ENCODE results near the gene POLR2E. TPM values are rescaled to one million over a fixed set of nuclear protein-coding genes. Genes with fewer than 3 reads are reported as not detected.

The POLR2E gene
- total and polyA plus RNA-seq, 11 donors: 116 to 220 (median 139) TPM

GRCh38 chr19:1057176-1057855 lies 37.9 kb downstream of the POLR2E start:
- TF ChIP-seq CTCF (IDR thresholded peaks at IDR 0.05) (peak in 1 of 12 donors; percentile 17), POLR2A (IDR thresholded peaks at IDR 0.05) (no peak)
- ATAC-seq (no peak), DNase-seq (no peak)
- WGBS, 4 donors: 34 to 56% (median 52%) methylated on average over 3 of the region's 3 CpGs
- Histone ChIP-seq H3K9me3 (peaks cover 4 to 56% (median 32%) of the 10 kb centered on the region in 12 donors), H3K36me3 (peaks cover 0 to 27% (median 0%) of the 10 kb centered on the region in 9 donors), H3K4me3 (no peak overlapping the region), H3K4me1 (no peaks in the 10 kb centered on the region), H3K27ac (no peak overlapping the region), H3K27me3 (no peaks in the 10 kb centered on the region)
- intact Hi-C loops (cut with DNase I): no loop called here

- ATAC-seq (no peak), DNase-seq (no peak)
- intact Hi-C loops (cut with DNase I): no loop called here
- H3K27me3 ChIP-seq: no peaks in the 10 kb centered on the region
- peaks cover 4 to 56% (median 32%) of the 10 kb centered on the region in 12 donors for H3K9me3 ChIP-seq
- H3K4me3 ChIP-seq: no peak overlapping the region
- H3K4me1 ChIP-seq: no peaks in the 10 kb centered on the region
- 95 to 97% (median 97%) methylated on average over 12 to 20 of the region's 20 CpGs for WGBS, 4 donors
- H3K27ac ChIP-seq: no peak overlapping the region
- peaks cover 0 to 27% (median 0%) of the 10 kb centered on the region in 9 donors for H3K36me3 ChIP-seq
- no peak for TF ChIP-seq POLR2A (IDR thresholded peaks at IDR 0.05)
- no peak for TF ChIP-seq CTCF (IDR thresholded peaks at IDR 0.05)
Observed at GRCh38 chr19:1055886-1056620, 39.1 kb downstream of the POLR2E start.

GRCh38 chr19:1055028-1055425 lies 40.1 kb downstream of the POLR2E start:
- Histone ChIP-seq H3K9me3 (peaks cover 4 to 53% (median 32%) of the 10 kb centered on the region in 12 donors), H3K27ac (no peak overlapping the region), H3K27me3 (no peaks in the 10 kb centered on the region), H3K4me3 (no peak overlapping the region), H3K36me3 (peaks cover 0 to 27% (median 0%) of the 10 kb centered on the region in 9 donors), H3K4me1 (no peaks in the 10 kb centered on the region)
- ATAC-seq (no peak), DNase-seq (no peak)
- 90 to 99% (median 93%) methylated on average over 4 to 14 of the region's 14 CpGs for whole genome bisulfite sequencing, 4 donors
- intact Hi-C loops (cut with DNase I): no loop called here
- TF ChIP-seq CTCF (IDR thresholded peaks at IDR 0.05) (no peak), POLR2A (IDR thresholded peaks at IDR 0.05) (no peak)
